Measurements from ENCODE around the gene GSTA4. TPM values are rescaled to one million over a fixed set of nuclear protein-coding genes. Genes with fewer than 3 reads are reported as not detected.

The GSTA4 gene
- total RNA-seq, 2 experiments from 2014 or later, result 0.25 TPM; not detected in 1

DNA sequence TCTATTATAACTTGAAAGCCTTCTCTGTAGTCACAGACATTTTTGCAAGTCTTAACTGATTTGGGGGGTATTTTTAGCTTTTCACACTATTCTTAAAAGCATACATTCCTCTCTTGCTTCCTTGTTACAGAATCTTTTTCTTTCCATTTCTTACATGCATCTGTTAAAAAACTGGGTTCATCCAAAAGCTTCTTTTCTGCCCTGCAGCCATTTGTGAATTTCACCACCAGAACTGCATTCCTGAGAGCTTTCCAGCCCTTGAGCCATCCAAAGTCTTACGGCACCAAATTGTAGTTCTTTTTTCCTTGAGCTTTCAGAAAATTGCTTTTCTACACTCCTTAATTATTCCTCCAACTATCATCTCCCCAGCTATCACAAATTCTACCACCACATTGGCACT is 19.7 kb upstream of the GSTA4 start:
- Mint-ChIP-seq H3K4me3 (no peak overlapping the region), H3K9me3 (no peaks in the 10 kb centered on the region), H3K4me1 (ENCODE audit: low read depth) (no peaks in the 10 kb centered on the region), H3K27ac (no peak overlapping the region), H3K36me3 (ENCODE audit: low read depth) (peaks cover 91% of the 10 kb centered on the region), H3K27me3 (no peaks in the 10 kb centered on the region)
- no peak for DNase-seq
- ATAC-seq (ENCODE audit: poor library complexity), result no peak
- Histone ChIP-seq H3K4me3 (ENCODE audit: low read length) (no peak overlapping the region), H3K27ac (ENCODE audit: low read depth in 1 of 2, low read length in 2 of 2) (no peak overlapping the region), H3K4me1 (ENCODE audit: insufficient read depth, low read length) (no peaks in the 10 kb centered on the region), H3K27me3 (ENCODE audit: control insufficient read depth in 1 of 2, insufficient read depth in 2 of 2, low read length in 2 of 2) (no peaks in the 10 kb centered on the region), H3K36me3 (ENCODE audit: insufficient read depth, low read length) (peaks cover 73% of the 10 kb centered on the region), H3K9me3 (ENCODE audit: control insufficient read depth in 1 of 2, insufficient read depth in 1 of 2, low read length in 2 of 2) (no peaks in the 10 kb centered on the region)
- POLR2A ChIA-PET, result no interaction called here
- TF ChIP-seq, protein P1, sequence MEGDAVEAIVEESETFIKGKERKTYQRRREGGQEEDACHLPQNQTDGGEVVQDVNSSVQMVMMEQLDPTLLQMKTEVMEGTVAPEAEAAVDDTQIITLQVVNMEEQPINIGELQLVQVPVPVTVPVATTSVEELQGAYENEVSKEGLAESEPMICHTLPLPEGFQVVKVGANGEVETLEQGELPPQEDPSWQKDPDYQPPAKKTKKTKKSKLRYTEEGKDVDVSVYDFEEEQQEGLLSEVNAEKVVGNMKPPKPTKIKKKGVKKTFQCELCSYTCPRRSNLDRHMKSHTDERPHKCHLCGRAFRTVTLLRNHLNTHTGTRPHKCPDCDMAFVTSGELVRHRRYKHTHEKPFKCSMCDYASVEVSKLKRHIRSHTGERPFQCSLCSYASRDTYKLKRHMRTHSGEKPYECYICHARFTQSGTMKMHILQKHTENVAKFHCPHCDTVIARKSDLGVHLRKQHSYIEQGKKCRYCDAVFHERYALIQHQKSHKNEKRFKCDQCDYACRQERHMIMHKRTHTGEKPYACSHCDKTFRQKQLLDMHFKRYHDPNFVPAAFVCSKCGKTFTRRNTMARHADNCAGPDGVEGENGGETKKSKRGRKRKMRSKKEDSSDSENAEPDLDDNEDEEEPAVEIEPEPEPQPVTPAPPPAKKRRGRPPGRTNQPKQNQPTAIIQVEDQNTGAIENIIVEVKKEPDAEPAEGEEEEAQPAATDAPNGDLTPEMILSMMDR (IDR thresholded peaks at IDR 0.05), result no peak
- CTCF ChIA-PET, result no interaction called here
- intact Hi-C loops (cut with DNase I, micrococcal nuclease), result no loop called here

DNA sequence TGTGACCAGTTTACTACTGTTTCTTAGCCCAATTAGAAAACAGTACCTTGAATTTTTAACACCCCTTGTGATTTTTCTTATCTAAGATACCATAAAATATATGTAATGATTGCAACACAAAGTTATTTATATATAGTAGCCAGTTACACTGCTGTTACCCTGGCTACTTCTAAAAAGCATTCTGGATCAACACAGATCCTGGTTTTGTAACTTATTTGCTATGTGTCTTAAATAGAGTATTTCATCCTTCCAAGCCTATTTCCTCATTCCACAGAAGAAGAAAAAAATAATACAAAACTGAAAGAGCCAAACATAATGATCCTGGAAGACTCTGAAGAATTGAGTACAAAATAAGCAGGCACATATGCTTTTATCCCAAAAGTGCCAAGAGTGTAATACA is 19.0 kb upstream of the GSTA4 start:
- ATAC-seq (ENCODE audit: poor library complexity), result no peak
- Histone ChIP-seq H3K9me3 (ENCODE audit: control insufficient read depth in 1 of 2, insufficient read depth in 1 of 2, low read length in 2 of 2) (no peaks in the 10 kb centered on the region), H3K27me3 (ENCODE audit: control insufficient read depth in 1 of 2, insufficient read depth in 2 of 2, low read length in 2 of 2) (no peaks in the 10 kb centered on the region), H3K4me3 (ENCODE audit: low read length) (no peak overlapping the region), H3K27ac (ENCODE audit: low read depth in 1 of 2, low read length in 2 of 2) (no peak overlapping the region), H3K36me3 (ENCODE audit: insufficient read depth, low read length) (peaks cover 80% of the 10 kb centered on the region), H3K4me1 (ENCODE audit: insufficient read depth, low read length) (no peaks in the 10 kb centered on the region)
- intact Hi-C loops (cut with DNase I, micrococcal nuclease), result no loop called here
- no peak for DNase-seq
- CTCF ChIA-PET, result no interaction called here
- H3K4me3 Mint-ChIP-seq, result no peak overlapping the region
- no peak overlapping the region for H3K27ac Mint-ChIP-seq
- peaks cover 97% of the 10 kb centered on the region for H3K36me3 Mint-ChIP-seq (ENCODE audit: low read depth)
- H3K9me3 Mint-ChIP-seq, result no peaks in the 10 kb centered on the region
- H3K4me1 Mint-ChIP-seq (ENCODE audit: low read depth), result no peaks in the 10 kb centered on the region
- POLR2A ChIA-PET, result no interaction called here
- TF ChIP-seq, protein P1 (IDR thresholded peaks at IDR 0.05), result no peak
- H3K27me3 Mint-ChIP-seq, result no peaks in the 10 kb centered on the region

DNA sequence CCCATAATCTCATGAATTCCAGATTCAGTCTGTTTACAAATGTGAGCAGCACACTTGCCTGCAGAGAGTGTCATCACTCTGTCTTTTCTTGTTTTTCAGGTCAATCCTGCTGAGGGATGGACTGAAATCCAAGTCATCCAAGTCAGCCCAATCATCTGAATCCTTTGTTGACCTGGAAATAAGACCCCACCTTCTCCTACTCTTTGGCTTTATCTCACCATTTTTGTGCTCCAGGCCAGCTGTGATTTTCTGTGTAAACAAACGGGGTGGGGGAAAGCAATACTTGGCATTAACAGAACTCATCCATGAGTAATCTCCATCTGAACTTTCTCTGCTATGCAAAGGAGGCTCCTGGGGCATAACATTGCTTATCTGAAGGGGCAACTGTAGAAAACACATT is 16.9 kb upstream of the GSTA4 start:
- no peak overlapping the region for H3K4me3 Mint-ChIP-seq
- H3K27ac ChIP-seq (ENCODE audit: low read depth in 1 of 2, low read length in 2 of 2), result no peak overlapping the region
- H3K27me3 Mint-ChIP-seq, result no peaks in the 10 kb centered on the region
- no peaks in the 10 kb centered on the region for H3K4me1 Mint-ChIP-seq (ENCODE audit: low read depth)
- no peaks in the 10 kb centered on the region for H3K9me3 Mint-ChIP-seq
- no peaks in the 10 kb centered on the region for H3K4me1 ChIP-seq (ENCODE audit: insufficient read depth, low read length)
- no peak for ATAC-seq (ENCODE audit: poor library complexity)
- peaks cover 74% of the 10 kb centered on the region for H3K36me3 ChIP-seq (ENCODE audit: insufficient read depth, low read length)
- CTCF ChIA-PET, result no interaction called here
- H3K9me3 ChIP-seq (ENCODE audit: control insufficient read depth in 1 of 2, insufficient read depth in 1 of 2, low read length in 2 of 2), result no peaks in the 10 kb centered on the region
- DNase-seq, result no peak
- H3K4me3 ChIP-seq (ENCODE audit: low read length), result no peak overlapping the region
- no peak overlapping the region for H3K27ac Mint-ChIP-seq
- intact Hi-C loops (cut with DNase I, micrococcal nuclease), result no loop called here
- POLR2A ChIA-PET, result interaction anchor here (1.2 kb wide), 1 partner anchor 10 kb away, joined by 3 read pairs; no protein-coding TSS in a partner anchor
- peaks cover 94% of the 10 kb centered on the region for H3K36me3 Mint-ChIP-seq (ENCODE audit: low read depth)
- H3K27me3 ChIP-seq (ENCODE audit: control insufficient read depth in 1 of 2, insufficient read depth in 2 of 2, low read length in 2 of 2), result no peaks in the 10 kb centered on the region
- TF ChIP-seq, protein P1 (IDR thresholded peaks at IDR 0.05), result no peak

Data from CD4-positive, alpha-beta T cell (primary cell).